AG09319 (cell line): ENCODE data around the gene DEDD.

ENCODE experiments used
- DNase-seq: peaks from one replicate; pipeline ENCODE4 v3.0.0-alpha.2; 2010; ENCODE audit warnings: low read depth; ENCODE audit errors: extremely low read depth
- TF ChIP-seq, protein P1 (sequence below): IDR thresholded peaks from 2 replicates; pipeline ENCODE4 v1.5.1; 2011; ENCODE audit warnings: low read depth, mild to moderate bottlenecking, inconsistent platforms, low read length, moderate library complexity

DEDD gene

DNA sequence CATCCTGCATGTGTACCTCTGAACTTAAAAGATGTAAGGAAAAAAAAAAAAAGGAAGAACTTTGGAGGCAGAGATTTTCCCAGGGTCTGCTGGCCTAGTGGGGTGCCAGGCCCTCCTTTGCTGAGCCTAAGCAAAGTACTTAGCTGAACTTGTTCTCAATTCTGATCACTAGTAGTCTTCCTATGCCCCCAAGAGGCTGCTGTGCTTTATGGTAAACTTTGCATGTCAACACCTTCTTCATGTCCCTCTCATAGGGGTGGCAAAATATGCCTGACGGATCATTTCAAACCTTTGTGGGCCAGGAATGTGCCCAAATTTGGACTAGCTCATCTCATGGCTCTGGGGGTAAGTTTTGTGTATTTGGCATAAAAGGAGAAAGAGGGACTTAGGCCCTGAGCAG lies 25.4 kb upstream of the DEDD start:
- TF ChIP-seq, protein P1, sequence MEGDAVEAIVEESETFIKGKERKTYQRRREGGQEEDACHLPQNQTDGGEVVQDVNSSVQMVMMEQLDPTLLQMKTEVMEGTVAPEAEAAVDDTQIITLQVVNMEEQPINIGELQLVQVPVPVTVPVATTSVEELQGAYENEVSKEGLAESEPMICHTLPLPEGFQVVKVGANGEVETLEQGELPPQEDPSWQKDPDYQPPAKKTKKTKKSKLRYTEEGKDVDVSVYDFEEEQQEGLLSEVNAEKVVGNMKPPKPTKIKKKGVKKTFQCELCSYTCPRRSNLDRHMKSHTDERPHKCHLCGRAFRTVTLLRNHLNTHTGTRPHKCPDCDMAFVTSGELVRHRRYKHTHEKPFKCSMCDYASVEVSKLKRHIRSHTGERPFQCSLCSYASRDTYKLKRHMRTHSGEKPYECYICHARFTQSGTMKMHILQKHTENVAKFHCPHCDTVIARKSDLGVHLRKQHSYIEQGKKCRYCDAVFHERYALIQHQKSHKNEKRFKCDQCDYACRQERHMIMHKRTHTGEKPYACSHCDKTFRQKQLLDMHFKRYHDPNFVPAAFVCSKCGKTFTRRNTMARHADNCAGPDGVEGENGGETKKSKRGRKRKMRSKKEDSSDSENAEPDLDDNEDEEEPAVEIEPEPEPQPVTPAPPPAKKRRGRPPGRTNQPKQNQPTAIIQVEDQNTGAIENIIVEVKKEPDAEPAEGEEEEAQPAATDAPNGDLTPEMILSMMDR = no peak
- no peak for DNase-seq

DNA sequence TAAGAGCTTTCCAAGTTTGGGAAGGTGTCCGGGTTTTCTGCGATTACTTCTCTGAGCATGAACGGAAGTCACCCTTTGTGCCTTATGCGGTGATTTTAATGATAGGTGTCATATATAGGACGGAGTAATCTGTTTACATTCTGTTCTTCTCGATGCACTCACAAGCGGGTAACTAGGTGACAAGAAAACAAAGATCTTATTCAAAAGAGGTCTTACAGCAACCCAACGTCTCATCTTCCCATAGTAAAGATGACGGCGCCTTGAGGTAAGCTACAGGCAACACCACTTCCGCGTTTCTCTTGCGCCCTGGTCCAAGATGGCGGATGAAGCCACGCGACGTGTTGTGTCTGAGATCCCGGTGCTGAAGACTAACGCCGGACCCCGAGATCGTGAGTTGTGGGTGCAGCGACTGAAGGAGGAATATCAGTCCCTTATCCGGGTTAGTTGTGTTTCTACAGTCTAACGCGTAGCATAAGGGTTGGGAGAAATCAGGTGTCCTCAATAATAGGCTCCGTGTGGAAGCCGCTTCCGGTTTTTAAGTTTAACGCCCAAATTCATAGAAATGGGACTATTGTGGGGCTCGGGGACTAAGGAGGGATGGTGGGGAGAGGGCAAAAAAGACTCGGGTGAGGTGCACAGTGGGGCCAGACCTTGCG lies 21.3 kb upstream of the DEDD start, which contains the start of gene UFC1:
TSS of gene UFC1 (plus strand) at position 297 of the 656 bp plus-strand sequence. CDS start at position 317, 20 bp downstream.
- peak; percentile 71 for DNase-seq
- TF ChIP-seq, protein P1 = no peak

DNA sequence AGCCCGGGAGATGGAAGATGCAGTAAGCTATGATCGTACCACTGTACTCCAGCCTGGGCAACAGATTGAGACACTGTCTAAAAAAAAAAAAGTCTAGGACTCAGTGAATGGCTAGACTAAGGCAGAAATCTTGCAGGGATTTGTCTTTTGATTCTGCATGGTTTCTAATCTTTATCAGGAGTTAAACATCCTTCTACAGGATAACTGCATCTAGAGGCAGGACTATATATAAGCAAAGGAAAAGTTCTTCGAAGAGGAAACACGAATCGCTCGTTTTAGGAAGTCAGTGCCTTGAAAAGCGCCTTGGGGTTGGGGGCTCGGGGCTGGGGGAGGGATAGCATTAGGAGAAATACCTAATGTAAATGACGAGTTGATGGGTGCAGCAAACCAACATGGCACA lies 20.7 kb upstream of the DEDD start:
- TF ChIP-seq, protein P1 = no peak
- DNase-seq = no peak

DNA sequence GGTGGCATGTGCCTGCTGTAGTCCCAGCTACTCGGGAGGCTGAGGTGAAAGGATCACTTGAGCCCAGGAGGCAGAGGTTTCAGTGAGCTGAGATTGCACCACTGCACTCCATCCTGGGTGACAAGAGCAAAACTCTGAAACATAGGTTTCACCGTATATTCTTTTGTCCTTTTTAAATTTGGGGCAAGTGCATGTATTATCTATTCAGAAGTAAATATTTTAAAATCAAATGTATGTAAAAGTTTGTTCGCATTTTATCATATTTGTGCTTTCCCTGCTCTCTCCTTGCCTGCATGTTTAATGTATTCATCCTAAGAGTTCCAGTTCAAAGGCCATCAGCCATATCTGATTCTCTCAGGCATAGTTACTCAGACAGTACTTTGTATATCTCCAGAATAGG lies 13.4 kb upstream of the DEDD start:
- no peak for DNase-seq
- TF ChIP-seq, protein P1 = no peak

DNA sequence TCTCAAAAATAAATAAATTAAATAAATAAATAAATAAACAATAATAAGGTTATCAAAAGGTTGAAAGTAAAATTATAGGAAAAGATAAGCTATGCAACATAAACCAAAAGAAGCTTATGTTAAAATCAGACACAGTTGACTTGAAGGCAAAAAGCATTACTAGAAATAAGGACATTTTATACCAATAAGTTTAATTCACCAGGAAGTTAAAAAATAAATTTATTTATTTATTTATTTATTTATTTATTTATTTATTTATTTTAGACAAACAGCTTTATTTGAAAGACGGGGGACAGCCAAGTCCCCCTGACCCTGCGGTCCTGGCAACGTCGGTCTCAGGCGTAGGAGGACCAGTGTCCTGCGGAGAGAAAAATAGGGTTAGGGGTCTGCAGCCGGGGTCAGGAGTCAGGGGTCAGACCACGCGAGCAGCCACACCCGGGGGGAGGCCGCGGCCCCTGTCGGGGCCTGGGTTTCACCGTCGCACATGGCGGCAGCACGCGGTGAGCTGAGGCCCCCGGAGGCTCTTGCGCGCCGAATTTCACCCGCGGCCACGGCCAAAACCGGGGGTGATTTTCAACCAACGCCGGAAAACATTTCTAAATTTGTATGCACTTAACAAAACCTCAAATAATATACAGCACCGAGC lies 8.4 kb upstream of the DEDD start:
- TF ChIP-seq, protein P1 = no peak
- DNase-seq = no peak

DNA sequence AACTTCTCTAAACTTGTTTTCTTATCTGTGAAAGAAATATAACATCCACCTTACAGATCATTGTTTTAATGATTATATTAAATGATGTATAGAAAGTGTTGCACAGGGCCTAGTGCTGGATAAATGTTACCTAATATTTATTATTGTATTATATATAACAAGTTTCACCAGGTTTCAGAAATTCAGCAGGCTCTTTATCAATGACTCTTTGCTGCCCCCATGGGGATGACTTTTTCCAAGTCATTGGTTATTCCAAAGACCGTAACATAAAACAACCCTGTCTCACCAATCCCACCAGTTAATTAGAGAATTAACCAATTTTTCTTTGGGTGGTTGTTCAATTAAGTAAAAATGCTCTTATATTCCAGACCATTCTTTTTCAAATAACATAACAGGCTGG lies 7.3 kb upstream of the DEDD start:
- TF ChIP-seq, protein P1 = peak; percentile 50
- DNase-seq = no peak

DNA sequence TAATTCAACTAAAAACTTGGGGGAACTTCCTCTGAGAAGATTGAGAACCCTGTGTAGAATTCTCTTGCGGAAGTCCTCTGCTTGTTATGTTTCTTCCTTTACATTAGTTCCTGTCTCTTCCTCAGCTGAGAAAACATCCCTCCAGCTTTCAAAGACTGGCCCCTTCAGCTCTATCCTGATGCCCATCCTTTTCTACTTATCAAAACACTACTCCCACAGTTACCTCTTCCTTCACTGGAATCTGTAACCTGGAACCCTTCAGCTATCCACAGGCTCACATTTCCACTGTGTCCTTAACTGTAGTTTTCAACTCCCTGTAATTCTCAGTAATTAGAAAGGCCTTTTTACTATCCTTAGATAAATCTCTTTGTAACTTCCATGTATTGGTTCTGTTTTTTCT lies 6.0 kb upstream of the DEDD start:
- DNase-seq = no peak
- TF ChIP-seq, protein P1 = no peak
